OCI-LY1 (cell line): ENCODE results near the gene MYLK2.

Experiments used
- H2AFZ ChIP-seq: fragments of 200-600 bp; sonication (generic), shearing (Covaris generic); 2 replicates; pipeline ENCODE4 v1.6.0; 2014; ENCODE audit warnings: antibody characterized with exemption, mild to moderate bottlenecking, low read length
- H3F3A ChIP-seq: fragments of 200-600 bp; sonication (generic), shearing (Covaris generic); 2 replicates; pipeline ENCODE4 v1.6.0; 2014; ENCODE audit warnings: mild to moderate bottlenecking, antibody characterized with exemption, low read length, moderate library complexity; ENCODE audit not compliant: insufficient read depth
- H3K27ac ChIP-seq: fragments of 200-600 bp; sonication (generic); 2 replicates; pipeline ENCODE4 v1.5.1; 2014; ENCODE audit warnings: low read length, mixed run types, mild to moderate bottlenecking, low read depth; ENCODE audit not compliant: poor library complexity, severe bottlenecking
- H3K27me3 ChIP-seq: fragments of 200-600 bp; sonication (generic); 2 replicates; pipeline ENCODE4 v1.6.0; 2014; ENCODE audit warnings: antibody characterized with exemption, mild to moderate bottlenecking, low read length, moderate library complexity; ENCODE audit not compliant: insufficient read depth
- H3K36me3 ChIP-seq: fragments of 200-600 bp; sonication (generic); 2 replicates; pipeline ENCODE4 v1.6.1; 2014; ENCODE audit warnings: mild to moderate bottlenecking, antibody characterized with exemption, low read length, moderate library complexity, mixed read lengths; ENCODE audit not compliant: insufficient read depth
- H3K4me1 ChIP-seq: fragments of 200-600 bp; sonication (generic); 2 replicates; pipeline ENCODE4 v1.5.1; 2014; ENCODE audit warnings: mild to moderate bottlenecking, low read length, moderate library complexity; ENCODE audit not compliant: insufficient read depth, severe bottlenecking
- H3K4me2 ChIP-seq: fragments of 200-600 bp; sonication (generic), shearing (Covaris generic); 2 replicates; pipeline ENCODE4 v1.6.1; 2014; ENCODE audit warnings: low read length
- H3K4me3 ChIP-seq: fragments of 200-600 bp; sonication (generic); 2 replicates; pipeline ENCODE4 v1.5.1; 2014; ENCODE audit warnings: low read length, low read depth, mild to moderate bottlenecking, mixed read lengths; ENCODE audit not compliant: poor library complexity, severe bottlenecking
- H3K79me2 ChIP-seq: fragments of 200-600 bp; shearing (Covaris generic); 2 replicates; pipeline ENCODE4 v1.6.1; 2016; ENCODE audit warnings: mixed run types, low read length, mixed read lengths; ENCODE audit not compliant: insufficient read depth
- H3K9ac ChIP-seq: fragments of 200-600 bp; sonication (generic), shearing (Covaris generic); 2 replicates; pipeline ENCODE4 v1.6.1; 2014; ENCODE audit warnings: mild to moderate bottlenecking, low read length, mixed read lengths
- H3K9me2 ChIP-seq: fragments of 200-600 bp; sonication (generic), shearing (Covaris generic); 2 replicates; pipeline ENCODE4 v1.6.1; 2014; ENCODE audit warnings: low read depth, mild to moderate bottlenecking, low read length, mixed read lengths
- H3K9me3 ChIP-seq: fragments of 200-600 bp; shearing (Covaris generic); 2 replicates; pipeline ENCODE4 v1.6.1; 2014; ENCODE audit warnings: low read length, mixed read lengths
- H4K20me1 ChIP-seq: fragments of 200-600 bp; sonication (generic), shearing (Covaris generic); 2 replicates; pipeline ENCODE4 v1.6.0; 2016; ENCODE audit warnings: mild to moderate bottlenecking, low read length; ENCODE audit not compliant: insufficient read depth
- CTCF ChIP-seq: fragments of 200-600 bp; sonication (generic), shearing (Covaris generic); IDR thresholded peaks from 2 replicates; pipeline ENCODE4 v1.5.1; 2017; ENCODE audit warnings: mild to moderate bottlenecking, antibody characterized with exemption, low read length, moderate library complexity, mixed read lengths
- EZH2 ChIP-seq: fragments of 200-600 bp; sonication (generic), shearing (Covaris generic); IDR thresholded peaks from 2 replicates; pipeline ENCODE4 v1.8.0; 2017; ENCODE audit warnings: borderline replicate concordance, mixed run types, mild to moderate bottlenecking, antibody characterized with exemption, low read length, moderate library complexity, mixed read lengths

MYLK2 gene

GRCh38 chr20:31784354-31785044 is 34.7 kb upstream of the MYLK2 start:
- Histone ChIP-seq H3K4me1 (no peaks in the 10 kb centered on the region), H3K79me2 (no peaks in the 10 kb centered on the region), H3F3A (no peaks in the 10 kb centered on the region), H3K36me3 (peaks cover 96% of the 10 kb centered on the region), H3K9me3 (no peaks in the 10 kb centered on the region), H3K9ac (no peak overlapping the region), H3K4me2 (no peak overlapping the region), H3K4me3 (no peak overlapping the region), H3K9me2 (no peaks in the 10 kb centered on the region), H4K20me1 (no peaks in the 10 kb centered on the region), H3K27me3 (no peaks in the 10 kb centered on the region), H2AFZ (no peak overlapping the region), H3K27ac (no peak overlapping the region)
- TF ChIP-seq EZH2 (no peak), CTCF (no peak)

GRCh38 chr20:31785089-31785488 is 34.1 kb upstream of the MYLK2 start:
- TF ChIP-seq CTCF (no peak), EZH2 (no peak)
- Histone ChIP-seq H3K79me2 (no peaks in the 10 kb centered on the region), H3K4me3 (no peak overlapping the region), H3K27ac (no peak overlapping the region), H3K4me1 (no peaks in the 10 kb centered on the region), H3K9ac (no peak overlapping the region), H3K4me2 (no peak overlapping the region), H3F3A (no peaks in the 10 kb centered on the region), H3K9me3 (no peaks in the 10 kb centered on the region), H3K9me2 (no peaks in the 10 kb centered on the region), H3K36me3 (peaks cover 96% of the 10 kb centered on the region), H3K27me3 (no peaks in the 10 kb centered on the region), H2AFZ (no peak overlapping the region), H4K20me1 (no peaks in the 10 kb centered on the region)

- no peaks in the 10 kb centered on the region for H3K9me3 ChIP-seq
- TF ChIP-seq CTCF = no peak
- no peak for TF ChIP-seq EZH2
- H3K9ac ChIP-seq = no peak overlapping the region
- no peak overlapping the region for H3K4me2 ChIP-seq
- H4K20me1 ChIP-seq = no peaks in the 10 kb centered on the region
- no peak overlapping the region for H2AFZ ChIP-seq
- H3F3A ChIP-seq = no peaks in the 10 kb centered on the region
- no peaks in the 10 kb centered on the region for H3K9me2 ChIP-seq
- H3K27me3 ChIP-seq = no peaks in the 10 kb centered on the region
- H3K4me3 ChIP-seq = no peak overlapping the region
- H3K36me3 ChIP-seq = peaks cover 96% of the 10 kb centered on the region
- H3K27ac ChIP-seq = no peak overlapping the region
- H3K79me2 ChIP-seq = no peaks in the 10 kb centered on the region
- no peaks in the 10 kb centered on the region for H3K4me1 ChIP-seq
Measured at GRCh38 chr20:31788578-31788977, 30.6 kb upstream of the MYLK2 start.
